Measurements from ENCODE around the gene KLHL28. TPM values are rescaled to one million over a fixed set of nuclear protein-coding genes. Genes with fewer than 3 reads are reported as not detected.
"Not testable (repeated sequence)": the region's sequence is repeated elsewhere in the genome, so short reads cannot be mapped to it uniquely, and the experiment has no call there.

Gene KLHL28
- total and polyA plus RNA-seq, 7 experiments from 2014 or later = 22.1 to 50.2 (median 41.4) TPM

GRCh38 chr14:44897041-44897844, 64.5 kb downstream of the KLHL28 start:
- peaks cover 0 to 5% (median 0%) of the 10 kb centered on the region in 11 donors for H3K9me3 Mint-ChIP-seq
- peak; percentile 99 for ATAC-seq

GRCh38 chr14:44896275-44897040, 65.3 kb downstream of the KLHL28 start:
- H3K27ac ChIP-seq (ENCODE audit: low read depth, low read length) = peak overlapping the region; percentile 86
- DNase-seq (no peak), ATAC-seq (no peak)
- intact Hi-C loops (cut with micrococcal nuclease) = loop anchor here (1.0 kb wide), 5 partner anchors 66 to 372 kb away; partner anchors contain the start of genes FKBP3 (in 2 of the 2), MIS18BP1 (in 2 of the 2), PRPF39 (in 2 of the 2) and TOGARAM1 (in 2 of the 2)
- Mint-ChIP-seq H3K27ac (peak overlapping the region; percentile 83 to 98 (median 98)), H3K4me3 (peak overlapping the region; percentile 80 to 96 (median 94)), H3K9me3 (peaks cover 0 to 10% (median 0%) of the 10 kb centered on the region in 11 donors), H3K36me3 (peaks cover 0 to 11% (median 5%) of the 10 kb centered on the region in 5 donors), H3K4me1 (peaks cover 6 to 34% (median 27%) of the 10 kb centered on the region in 7 donors), H3K27me3 (no peaks in the 10 kb centered on the region)
- peak overlapping the region; percentile 8 for H3K4me3 ChIP-seq (ENCODE audit: low read length)
- H3K4me1 ChIP-seq (ENCODE audit: control insufficient read depth in 2 of 2, insufficient read depth in 2 of 2, low read length in 2 of 2) = peaks cover 13 to 17% of the 10 kb centered on the region in 2 donors
- ChIA-PET POLR2A (interaction anchor here (0.6 to 3.7 kb wide), 6 partner anchors 13 to 253 kb away, joined by 3 to 59 read pairs (median 4); partner anchors contain the start of genes FANCM, FKBP3, KLHL28 and TOGARAM1), CTCF (interaction anchor here (0.8 to 1.5 kb wide), 2 partner anchors 17 to 66 kb away, joined by 3 to 6 read pairs; partner anchors contain the start of genes KLHL28 and TOGARAM1)
- H3K27me3 ChIP-seq (ENCODE audit: control insufficient read depth in 2 of 2, insufficient read depth in 2 of 2, low read length in 2 of 2) = no peaks in the 10 kb centered on the region
- H3K36me3 ChIP-seq (ENCODE audit: control insufficient read depth in 2 of 3, insufficient read depth in 3 of 3, low read length in 3 of 3) = no peaks in the 10 kb centered on the region
- H3K9me3 ChIP-seq (ENCODE audit: control insufficient read depth in 2 of 3, low read length in 3 of 3) = no peaks in the 10 kb centered on the region

More at GRCh38 chr14:44897041-44897844, 64.5 kb downstream of the KLHL28 start:
- Histone ChIP-seq H3K4me1 (ENCODE audit: control insufficient read depth in 2 of 2, insufficient read depth in 2 of 2, low read length in 2 of 2) (peaks cover 13 to 17% of the 10 kb centered on the region in 2 donors), H3K4me3 (ENCODE audit: low read length) (peak overlapping the region; percentile 68), H3K9me3 (ENCODE audit: control insufficient read depth in 2 of 3, low read length in 3 of 3) (no peaks in the 10 kb centered on the region), H3K36me3 (ENCODE audit: control insufficient read depth in 2 of 3, insufficient read depth in 3 of 3, low read length in 3 of 3) (no peaks in the 10 kb centered on the region), H3K27ac (ENCODE audit: low read depth, low read length) (peak overlapping the region; percentile 86), H3K27me3 (ENCODE audit: control insufficient read depth in 2 of 2, insufficient read depth in 2 of 2, low read length in 2 of 2) (no peaks in the 10 kb centered on the region)
- Mint-ChIP-seq H3K36me3 (peaks cover 0 to 6% (median 5%) of the 10 kb centered on the region in 5 donors), H3K4me3 (peak overlapping the region; percentile 80 to 97 (median 94)), H3K4me1 (peaks cover 6 to 40% (median 27%) of the 10 kb centered on the region in 7 donors), H3K27ac (peak overlapping the region; percentile 83 to 98 (median 98)), H3K27me3 (no peaks in the 10 kb centered on the region)
- intact Hi-C loops (cut with micrococcal nuclease) = loop anchor here (1.0 kb wide), 5 partner anchors 65 to 371 kb away; partner anchors contain the start of genes FKBP3 (in 2 of the 2), MIS18BP1 (in 2 of the 2), PRPF39 (in 2 of the 2) and TOGARAM1 (in 2 of the 2)
- DNase-seq = peak; percentile 80 to 98 (median 90)
- CTCF ChIA-PET = interaction anchor here (0.8 to 1.5 kb wide), 2 partner anchors 16 to 65 kb away, joined by 3 to 6 read pairs; partner anchors contain the start of genes KLHL28 and TOGARAM1
- POLR2A ChIA-PET = interaction anchor here (0.6 to 3.7 kb wide), 5 partner anchors 12 to 237 kb away, joined by 3 to 59 read pairs (median 4); partner anchors contain the start of genes FANCM, FKBP3, KLHL28 and TOGARAM1

GRCh38 chr14:44895716-44896115, 66.0 kb downstream of the KLHL28 start:
- peaks cover 13 to 17% of the 10 kb centered on the region in 2 donors for H3K4me1 ChIP-seq (ENCODE audit: control insufficient read depth in 2 of 2, insufficient read depth in 2 of 2, low read length in 2 of 2)
- no peak for ATAC-seq
- no peak overlapping the region for H3K27ac ChIP-seq (ENCODE audit: low read depth, low read length)
- ChIA-PET CTCF (interaction anchor here (1.5 kb wide), 1 partner anchor 18 kb away, joined by 6 read pairs; no protein-coding TSS in a partner anchor), POLR2A (interaction anchor here (0.6 to 3.7 kb wide), 2 partner anchors 66 to 254 kb away, joined by 3 to 59 read pairs; partner anchors contain the start of genes KLHL28 and TOGARAM1)
- no peaks in the 10 kb centered on the region for H3K27me3 Mint-ChIP-seq
- DNase-seq = no peak
- H3K36me3 Mint-ChIP-seq = peaks cover 0 to 11% (median 5%) of the 10 kb centered on the region in 5 donors
- H3K9me3 ChIP-seq (ENCODE audit: control insufficient read depth in 2 of 3, low read length in 3 of 3) = no peaks in the 10 kb centered on the region
- H3K4me1 Mint-ChIP-seq = peaks cover 6 to 34% (median 27%) of the 10 kb centered on the region in 7 donors
- peaks cover 0 to 10% (median 0%) of the 10 kb centered on the region in 11 donors for H3K9me3 Mint-ChIP-seq
- no peak overlapping the region for H3K4me3 ChIP-seq (ENCODE audit: low read length)
- no peaks in the 10 kb centered on the region for H3K27me3 ChIP-seq (ENCODE audit: control insufficient read depth in 2 of 2, insufficient read depth in 2 of 2, low read length in 2 of 2)
- H3K27ac Mint-ChIP-seq = peak overlapping the region in 6 of 9 donors; percentile 21 to 98 (median 46)
- H3K36me3 ChIP-seq (ENCODE audit: control insufficient read depth in 2 of 3, insufficient read depth in 3 of 3, low read length in 3 of 3) = no peaks in the 10 kb centered on the region
- intact Hi-C loops (cut with micrococcal nuclease) = no loop called here
- peak overlapping the region in 2 of 10 donors; percentile 21 to 23 for H3K4me3 Mint-ChIP-seq

- H3K27me3 Mint-ChIP-seq = no peaks in the 10 kb centered on the region
- Histone ChIP-seq H3K4me1 (ENCODE audit: control insufficient read depth in 2 of 2, insufficient read depth in 2 of 2, low read length in 2 of 2) (peaks cover 8 to 13% of the 10 kb centered on the region in 2 donors), H3K27ac (ENCODE audit: low read depth, low read length) (no peak overlapping the region), H3K9me3 (ENCODE audit: control insufficient read depth in 2 of 3, low read length in 3 of 3) (no peaks in the 10 kb centered on the region), H3K36me3 (ENCODE audit: control insufficient read depth in 2 of 3, insufficient read depth in 3 of 3, low read length in 3 of 3) (no peaks in the 10 kb centered on the region), H3K4me3 (ENCODE audit: low read length) (no peak overlapping the region), H3K27me3 (ENCODE audit: control insufficient read depth in 2 of 2, insufficient read depth in 2 of 2, low read length in 2 of 2) (no peaks in the 10 kb centered on the region)
- H3K36me3 Mint-ChIP-seq = peaks cover 0 to 11% (median 0%) of the 10 kb centered on the region in 5 donors
- H3K9me3 Mint-ChIP-seq = peaks cover 0 to 10% (median 1%) of the 10 kb centered on the region in 11 donors
- intact Hi-C loops (cut with micrococcal nuclease) = no loop called here
- H3K4me1 Mint-ChIP-seq = peaks cover 5 to 17% (median 17%) of the 10 kb centered on the region in 7 donors
- DNase-seq = no peak
- POLR2A ChIA-PET = interaction anchor here (0.6 kb wide), 1 partner anchor 64 kb away, joined by 3 read pairs; no protein-coding TSS in a partner anchor
- H3K27ac Mint-ChIP-seq = no peak overlapping the region
- CTCF ChIA-PET = no interaction called here
- no peak for ATAC-seq
- no peak overlapping the region for H3K4me3 Mint-ChIP-seq
Observed at GRCh38 chr14:44893535-44893934, 68.2 kb downstream of the KLHL28 start.

GRCh38 chr14:44891726-44892372, 69.9 kb downstream of the KLHL28 start:
- CTCF ChIA-PET; H3K4me3 Mint-ChIP-seq; H3K36me3 Mint-ChIP-seq; DNase-seq; H3K4me1 Mint-ChIP-seq; H3K27ac ChIP-seq (ENCODE audit: low read depth, low read length); H3K27me3 ChIP-seq (ENCODE audit: control insufficient read depth in 2 of 2, insufficient read depth in 2 of 2, low read length in 2 of 2); H3K36me3 ChIP-seq (ENCODE audit: control insufficient read depth in 2 of 3, insufficient read depth in 3 of 3, low read length in 3 of 3); ATAC-seq; H3K4me3 ChIP-seq (ENCODE audit: low read length); H3K27ac Mint-ChIP-seq; H3K4me1 ChIP-seq (ENCODE audit: control insufficient read depth in 2 of 2, insufficient read depth in 2 of 2, low read length in 2 of 2); intact Hi-C loops (cut with micrococcal nuclease); POLR2A ChIA-PET; H3K9me3 Mint-ChIP-seq; H3K9me3 ChIP-seq (ENCODE audit: control insufficient read depth in 2 of 3, low read length in 3 of 3); H3K27me3 Mint-ChIP-seq: not testable (repeated sequence)

Measured in naive thymus-derived CD4-positive, alpha-beta T cell (primary cell).